Temporal lobe (tissue), 2 donors: ENCODE measurements around the gene ZC3H12A. TPM values are rescaled to one million over a fixed set of nuclear protein-coding genes. Genes with fewer than 3 reads are reported as not detected.

Source experiments
- small RNA-seq: library from RNA; depleted of rRNA; stranded (forward); fragments of <200 nt; gene quantifications from one replicate; pipeline ENCODE3, GENCODE V24; 2014; ENCODE audit warnings: low replicate concordance
- total RNA-seq: library from RNA; depleted of rRNA; stranded (reverse); fragments of >200 nt; gene quantifications from one replicate; pipeline ENCODE4 v1.2.3, GENCODE V29; 2014

Gene ZC3H12A
- total RNA-seq, 1 donor from 2014 or later: 0.25 TPM

Small RNAs within 50 kb of the gene (small RNA-seq; reads per million reads assigned to genes)
- 0.13 reads per million for gene MIR5581

Other genes starting within 250 kb of the ZC3H12A start
- 78.4 TPM for gene MEAF6, start 40.2 kb downstream of the ZC3H12A start, total RNA-seq
- 14.3 TPM for gene SNIP1, start 79.7 kb downstream of the ZC3H12A start, total RNA-seq
- 3.7 TPM for gene DNALI1, start 82.4 kb downstream of the ZC3H12A start, total RNA-seq
- 29.0 TPM for gene GNL2, start 121.4 kb downstream of the ZC3H12A start, total RNA-seq
- not detected for gene RSPO1, start 160.3 kb downstream of the ZC3H12A start, total RNA-seq
- gene CDCA8, start 217.9 kb downstream of the ZC3H12A start, total RNA-seq: 1.2 TPM